GM12874 (cell line): ENCODE data around the gene RABGAP1L.

ENCODE experiments used
- TF ChIP-seq, protein P1 (sequence below): IDR thresholded peaks from 2 replicates; pipeline ENCODE4 v1.5.1; 2011; ENCODE audit warnings: low read depth, mild to moderate bottlenecking, control low read depth, low read length, moderate library complexity; ENCODE audit not compliant: insufficient read depth

RABGAP1L gene

DNA sequence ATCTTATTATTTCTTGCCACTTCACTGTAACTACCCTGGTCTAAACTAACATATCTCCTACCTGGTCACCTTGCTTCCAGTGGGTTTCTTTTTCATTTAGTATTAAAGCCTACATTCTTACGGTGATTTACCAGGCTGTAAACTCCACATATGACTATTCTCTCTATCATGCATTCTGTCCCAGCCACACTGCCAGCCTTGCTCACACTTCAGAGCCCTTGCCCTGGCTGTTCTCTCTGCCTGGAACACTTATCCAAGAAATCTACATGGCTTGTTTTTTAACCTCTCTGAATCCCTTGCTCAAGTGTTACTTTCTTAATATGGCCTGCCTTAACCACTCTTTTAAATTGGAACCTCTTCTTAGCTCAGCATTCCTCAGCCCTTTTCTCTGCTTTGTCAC lies 501.2 kb downstream of the RABGAP1L start:
- TF ChIP-seq, protein P1, sequence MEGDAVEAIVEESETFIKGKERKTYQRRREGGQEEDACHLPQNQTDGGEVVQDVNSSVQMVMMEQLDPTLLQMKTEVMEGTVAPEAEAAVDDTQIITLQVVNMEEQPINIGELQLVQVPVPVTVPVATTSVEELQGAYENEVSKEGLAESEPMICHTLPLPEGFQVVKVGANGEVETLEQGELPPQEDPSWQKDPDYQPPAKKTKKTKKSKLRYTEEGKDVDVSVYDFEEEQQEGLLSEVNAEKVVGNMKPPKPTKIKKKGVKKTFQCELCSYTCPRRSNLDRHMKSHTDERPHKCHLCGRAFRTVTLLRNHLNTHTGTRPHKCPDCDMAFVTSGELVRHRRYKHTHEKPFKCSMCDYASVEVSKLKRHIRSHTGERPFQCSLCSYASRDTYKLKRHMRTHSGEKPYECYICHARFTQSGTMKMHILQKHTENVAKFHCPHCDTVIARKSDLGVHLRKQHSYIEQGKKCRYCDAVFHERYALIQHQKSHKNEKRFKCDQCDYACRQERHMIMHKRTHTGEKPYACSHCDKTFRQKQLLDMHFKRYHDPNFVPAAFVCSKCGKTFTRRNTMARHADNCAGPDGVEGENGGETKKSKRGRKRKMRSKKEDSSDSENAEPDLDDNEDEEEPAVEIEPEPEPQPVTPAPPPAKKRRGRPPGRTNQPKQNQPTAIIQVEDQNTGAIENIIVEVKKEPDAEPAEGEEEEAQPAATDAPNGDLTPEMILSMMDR: no peak

DNA sequence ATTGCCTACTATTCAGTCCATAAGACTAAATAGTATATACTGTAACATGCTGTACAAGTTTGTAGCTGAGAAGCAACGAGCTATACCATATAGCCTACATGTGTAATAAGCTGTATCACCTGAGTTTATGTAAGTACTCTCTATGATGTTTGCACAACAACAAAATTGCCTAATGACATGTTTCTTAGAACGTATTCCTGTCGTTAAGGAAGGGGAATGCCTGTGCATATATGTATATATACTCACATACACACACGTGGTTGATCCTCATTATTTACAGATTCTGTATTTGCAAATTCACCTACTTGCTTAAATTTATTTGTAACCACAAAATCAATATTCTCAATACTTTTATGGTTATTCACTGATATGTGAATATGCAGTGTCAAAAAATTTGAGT lies 504.0 kb downstream of the RABGAP1L start:
- TF ChIP-seq, protein P1: no peak

DNA sequence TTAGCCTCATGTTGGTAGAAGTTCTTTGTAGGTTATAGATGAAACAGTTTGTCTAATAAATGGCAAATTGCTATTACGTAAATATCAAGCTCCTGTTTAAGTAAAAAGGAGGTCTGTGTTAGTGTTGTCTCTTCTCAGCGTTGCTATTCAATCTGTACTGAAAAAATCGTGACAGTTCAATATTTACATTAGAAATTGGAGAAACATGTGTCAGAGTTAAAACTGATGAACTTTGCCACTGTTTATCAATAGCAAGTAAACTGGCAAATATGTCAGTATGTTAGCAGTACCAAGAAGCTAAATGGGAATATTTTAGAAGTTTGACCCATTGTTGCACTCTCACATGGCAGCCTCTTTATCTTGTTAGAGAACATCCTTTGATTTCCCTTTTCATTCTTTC lies 506.9 kb downstream of the RABGAP1L start:
- TF ChIP-seq, protein P1: no peak

DNA sequence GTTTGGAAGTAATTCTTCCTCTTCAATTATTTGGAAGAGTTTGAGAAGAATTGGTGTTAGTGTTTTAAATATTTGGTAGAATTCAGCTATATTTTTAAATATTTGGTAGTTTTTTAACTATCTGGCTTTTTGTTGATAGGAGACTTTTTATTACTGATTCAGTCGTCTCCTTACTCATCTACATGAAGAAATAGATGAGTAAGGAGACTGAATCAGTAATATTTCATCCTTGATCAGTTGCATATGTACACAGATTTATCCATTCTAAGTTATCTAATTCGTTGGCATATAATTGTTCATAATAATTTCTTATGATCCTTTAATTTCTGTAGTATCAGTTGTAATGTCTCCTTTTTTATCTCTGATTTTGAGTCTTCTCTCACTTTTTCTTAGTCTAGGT lies 512.5 kb downstream of the RABGAP1L start:
- TF ChIP-seq, protein P1: no peak

DNA sequence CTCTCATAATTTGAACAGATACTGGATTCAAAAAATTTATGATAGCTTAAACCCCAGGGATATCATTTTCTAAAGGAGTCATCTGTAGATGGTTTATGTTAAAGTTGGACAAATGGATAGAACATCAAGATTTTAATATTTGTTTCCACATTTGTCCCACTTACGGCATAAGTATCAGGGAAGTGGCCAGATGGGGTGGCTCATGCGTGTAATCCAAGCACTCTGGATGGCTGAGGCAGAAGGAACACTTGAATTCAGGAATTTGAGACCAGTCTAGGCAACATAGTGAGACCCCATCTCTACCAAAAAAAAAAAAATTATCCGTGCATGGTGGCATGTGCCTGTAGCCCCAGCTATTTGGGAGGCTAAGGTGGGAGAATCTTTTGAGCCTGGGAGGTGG lies 517.5 kb downstream of the RABGAP1L start:
- TF ChIP-seq, protein P1: no peak

DNA sequence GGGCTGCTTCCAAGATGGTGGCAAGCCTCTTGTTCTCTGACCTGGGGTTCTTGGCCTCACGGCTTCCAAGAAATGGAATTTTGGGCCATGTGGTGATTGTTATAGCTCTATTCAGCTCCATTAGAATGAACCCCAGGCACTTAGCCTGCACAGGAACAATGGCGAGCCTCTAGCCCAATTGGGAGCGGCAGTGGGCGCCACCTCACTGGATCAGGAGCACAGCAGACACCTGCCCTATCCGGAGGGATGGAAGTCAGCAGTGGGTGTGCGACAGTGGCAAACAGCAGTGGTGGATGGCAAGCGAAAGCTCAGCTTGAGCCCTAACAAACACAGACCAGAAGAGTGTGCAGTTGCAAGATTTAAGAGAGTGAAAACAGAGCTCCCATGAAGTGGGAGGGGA lies 519.3 kb downstream of the RABGAP1L start:
- TF ChIP-seq, protein P1: no peak

DNA sequence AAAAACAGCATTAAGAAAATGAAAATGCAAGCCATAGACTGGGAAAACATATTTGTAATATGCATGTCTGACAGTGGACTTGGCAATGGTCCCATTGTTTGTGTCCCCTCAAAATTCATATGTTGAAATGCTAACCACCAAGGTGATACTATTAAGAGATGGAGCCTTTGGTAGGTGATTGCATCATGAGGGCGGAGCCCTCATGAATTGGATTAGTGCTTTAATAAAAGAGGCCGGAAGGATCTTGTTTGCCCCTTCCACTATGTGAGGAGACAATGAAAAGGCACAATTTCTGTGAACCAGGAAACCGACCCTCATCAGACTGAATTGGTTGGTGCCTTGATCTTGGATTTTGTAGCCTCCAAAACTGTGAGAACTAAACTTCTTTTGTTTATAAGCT lies 520.8 kb downstream of the RABGAP1L start:
- TF ChIP-seq, protein P1: no peak
